ENCODE results near the gene SH3BGR. TPM values are rescaled to one million over a fixed set of nuclear protein-coding genes. Genes with fewer than 3 reads are reported as not detected.

Gene SH3BGR
- total and polyA plus RNA-seq, 2 donors (not counting 3 experiments of a cell fraction or from before 2014, with no cell fraction given), result 1.1 TPM; not detected in 1

DNA sequence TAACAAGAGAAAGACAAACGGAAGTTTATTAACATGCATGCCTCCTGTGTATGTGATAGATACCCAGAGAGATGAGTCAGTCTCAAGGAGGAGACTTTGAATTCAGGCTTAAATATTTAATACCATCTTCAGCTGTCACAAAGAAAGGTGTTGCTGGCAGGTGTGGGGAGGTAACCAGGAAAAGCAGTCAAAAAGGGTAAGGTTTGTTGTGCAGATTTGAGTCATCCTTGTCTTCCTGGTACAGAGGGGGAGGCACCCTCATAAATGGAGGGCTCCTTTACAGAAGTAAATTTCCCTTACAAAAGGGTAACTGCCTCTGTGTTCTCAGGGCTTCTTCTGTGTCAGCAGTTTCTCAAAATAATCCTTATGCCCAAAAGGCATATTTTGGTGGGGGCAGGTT, 85.8 kb downstream of the SH3BGR start:
- dilution Hi-C loops (cut with MboI; ENCODE audit: extremely low pct_ligation_motif_present, low sequenced_read_pairs), result no loop called here
- CTCF ChIA-PET, result no interaction called here
- intact Hi-C loops (cut with micrococcal nuclease), result no loop called here

More for the DNA sequence above, 85.8 kb downstream of the SH3BGR start:
- Histone ChIP-seq H3K79me2 (ENCODE audit: control insufficient read depth, insufficient read depth, low read length) (no peaks in the 10 kb centered on the region), H3K27me3 (ENCODE audit: control insufficient read depth in 2 of 2, insufficient read depth in 2 of 2, low read length in 2 of 2) (no peaks in the 10 kb centered on the region), H3K4me2 (ENCODE audit: insufficient read depth, low read length) (no peak overlapping the region), H3K4me3 (replicated peaks in 1 of 3; ENCODE audit: insufficient read depth in 1 of 3, low read depth in 1 of 3, low read length in 3 of 3) (no peak overlapping the region), H2AFZ (ENCODE audit: low read depth, low read length) (no peak overlapping the region), H3K36me3 (ENCODE audit: control insufficient read depth in 2 of 2, extremely low read depth in 1 of 2, insufficient read depth in 2 of 2, low read length in 2 of 2) (no peaks in the 10 kb centered on the region), H3K9ac (replicated peaks; ENCODE audit: extremely low read depth, insufficient read depth, low read length) (no peak overlapping the region), H3K4me1 (ENCODE audit: control insufficient read depth, extremely low read depth, insufficient read depth, low read length) (no peaks in the 10 kb centered on the region), H3K27ac (ENCODE audit: insufficient read depth, low read depth, low read length) (no peak overlapping the region), H3K9me1 (replicated peaks; ENCODE audit: control insufficient read depth, extremely low read depth, insufficient read depth, low read length) (no peaks in the 10 kb centered on the region), H3K9me3 (replicated peaks; ENCODE audit: control insufficient read depth, insufficient read depth, low read length) (no peaks in the 10 kb centered on the region), H4K20me1 (replicated peaks; ENCODE audit: control insufficient read depth, extremely low read depth, insufficient read depth, low read length) (no peaks in the 10 kb centered on the region)
- FAIRE-seq (no peak), DNase-seq (ENCODE audit: low read depth, low spot score) (no peak)
- POLR2A ChIA-PET, result no interaction called here
- TF ChIP-seq GATA2 (IDR thresholded peaks at IDR 0.05; ENCODE audit: insufficient read depth, insufficient read length, low read depth, low read length) (no peak), CTCF (IDR thresholded peaks at IDR 0.05; ENCODE audit: extremely low read depth in 1 of 2, insufficient read depth in 1 of 2, low read depth in 1 of 2, low read length in 2 of 2) (no peak), JUN (IDR thresholded peaks at IDR 0.05; ENCODE audit: borderline replicate concordance, insufficient read depth, insufficient read length, low read depth) (no peak), POLR2AphosphoS5 (IDR thresholded peaks at IDR 0.05; ENCODE audit: insufficient read depth, low read depth, low read length) (no peak), MYC (IDR thresholded peaks at IDR 0.05; ENCODE audit: low read depth, low read length) (no peak), EZH2 (IDR thresholded peaks at IDR 0.05; ENCODE audit: borderline replicate concordance, low read depth, low read length, severe bottlenecking) (no peak), FOS (IDR thresholded peaks at IDR 0.05; ENCODE audit: borderline replicate concordance, insufficient read depth, low read length) (no peak), MAX (IDR thresholded peaks at IDR 0.05; ENCODE audit: insufficient read depth, insufficient read length) (no peak), POLR2A (IDR thresholded peaks at IDR 0.05; ENCODE audit: low read depth, low read length) (no peak)
- no TSS peak for BruUV-seq (replicated peaks)

Data from endothelial cell of umbilical vein (primary cell).